GM23248 (cell line): ENCODE results near the gene NPB.

Experiments
- EZH2 ChIP-seq: fragments of 200-600 bp; sonication (generic); IDR thresholded peaks from 2 replicates; pipeline ENCODE4 v1.6.1; 2018; ENCODE audit warnings: antibody characterized with exemption, mild to moderate bottlenecking; ENCODE audit not compliant: insufficient read depth, poor library complexity, severe bottlenecking
- EZH2phosphoT487 ChIP-seq: fragments of 200-600 bp; sonication (generic); IDR thresholded peaks from 2 replicates; pipeline ENCODE4 v1.6.1; 2018; ENCODE audit warnings: antibody characterized with exemption, moderate library complexity, mild to moderate bottlenecking, low read depth; ENCODE audit not compliant: insufficient read depth

GRCh38 chr17:81950501-81950900, 48.5 kb downstream of the NPB start:
- TF ChIP-seq EZH2 (no peak), EZH2phosphoT487 (no peak)
